DMS114 treated with DMSO at 0.1 percent for 48 hours (cell line): ENCODE measurements around the gene PGLYRP3.
"Not testable (repeated sequence)": the region's sequence is repeated elsewhere in the genome, so short reads cannot be mapped to it uniquely, and the experiment has no call there.

Experiments
- DNase-seq: peaks from one replicate; lab custom pipeline; 2025; ENCODE audit not compliant: unreplicated experiment; lab: John Stamatoyannopoulos, UW

Gene PGLYRP3

DNA sequence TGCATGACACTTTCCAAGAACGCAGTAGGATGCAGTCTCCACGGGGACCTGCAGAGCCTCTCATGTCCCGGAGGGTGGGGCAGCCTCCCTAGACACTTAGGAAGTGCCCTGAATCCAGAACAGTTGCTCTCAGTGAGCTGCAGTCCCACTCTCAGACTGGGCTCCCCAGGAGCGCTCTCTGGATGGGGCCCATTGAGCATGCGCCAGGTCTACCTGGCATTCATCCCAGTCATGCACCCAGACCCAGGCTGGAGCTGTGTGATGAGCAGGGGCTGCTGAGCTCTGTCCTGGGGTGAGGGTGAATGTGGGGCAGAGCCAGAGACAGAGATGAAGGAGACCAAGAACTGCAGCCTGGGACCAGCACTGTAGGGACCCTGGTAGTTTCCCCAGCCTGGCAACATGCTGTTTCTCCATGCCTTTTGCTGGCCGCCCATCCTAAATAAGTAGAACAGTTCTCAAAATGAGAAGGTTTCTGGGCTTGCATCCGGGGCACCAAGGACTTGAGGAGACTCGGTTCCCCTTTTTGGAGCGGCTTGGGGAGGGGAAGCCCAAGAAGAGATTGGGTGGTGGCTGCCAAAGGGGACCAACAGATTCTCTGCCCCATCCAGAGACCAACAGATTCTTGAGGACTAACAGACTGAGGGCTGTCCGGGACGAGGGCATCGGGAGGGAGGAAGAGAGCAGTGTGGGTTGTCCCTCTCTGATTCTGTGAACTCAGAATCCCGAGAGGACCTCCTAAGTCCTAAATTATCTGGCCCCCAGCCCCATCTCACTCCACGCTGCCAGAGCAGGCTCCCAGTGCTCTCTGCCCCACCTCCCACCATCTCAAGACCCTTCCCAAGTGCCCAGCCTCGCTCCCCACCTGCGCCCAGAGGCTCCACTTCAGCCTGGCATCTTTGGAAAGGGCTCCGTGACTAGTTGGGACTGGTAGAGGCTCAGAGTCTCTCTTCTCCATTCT, 36.9 kb upstream of the PGLYRP3 start:
- no peak for DNase-seq

DNA sequence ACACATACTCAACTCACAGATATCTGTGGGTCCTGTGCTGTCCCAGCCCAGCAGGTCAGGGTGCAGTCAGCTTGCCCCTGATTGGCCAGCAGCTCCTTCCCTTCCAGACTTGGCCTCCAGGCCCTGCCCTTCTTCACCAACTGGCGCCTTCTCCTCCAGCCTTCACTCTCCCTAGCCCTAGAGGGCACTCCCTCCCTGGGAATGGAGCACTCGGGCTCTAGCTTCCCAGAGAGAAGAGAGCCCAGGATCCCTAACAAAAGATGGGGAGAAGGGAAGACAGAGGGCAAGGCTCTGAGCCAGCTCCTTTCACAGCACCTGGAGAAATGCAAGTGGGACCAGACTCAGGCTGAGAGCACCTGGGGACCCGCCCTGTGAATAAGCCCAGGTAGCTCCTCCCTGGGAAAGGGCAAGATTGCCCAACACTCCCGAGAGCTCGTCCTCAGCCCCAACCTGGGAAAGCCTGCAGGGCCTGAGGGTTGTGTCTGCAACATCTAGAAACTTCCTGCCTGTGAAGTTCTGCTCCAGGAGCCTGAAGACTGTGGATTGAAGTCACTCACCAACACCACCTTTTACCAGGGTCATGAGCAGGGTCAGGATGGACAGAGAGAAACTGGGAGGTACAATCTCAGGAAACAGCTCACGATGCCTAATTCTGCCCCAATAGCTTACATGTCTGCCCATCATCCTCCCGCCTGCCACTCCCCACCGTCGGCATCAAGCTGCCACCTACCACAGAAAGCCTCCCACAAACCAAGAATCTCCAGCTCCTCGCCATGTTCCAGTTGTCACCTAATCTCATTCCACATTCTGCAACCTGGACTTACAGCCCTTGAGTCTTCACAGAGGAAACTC, 36.0 kb upstream of the PGLYRP3 start, which contains the start of gene PGLYRP4:
Gene PGLYRP4, minus strand, starts transcription at position 331 of the 852 bp plus-strand sequence. CDS start 909 bp downstream, outside the sequence.
- no peak for DNase-seq

DNA sequence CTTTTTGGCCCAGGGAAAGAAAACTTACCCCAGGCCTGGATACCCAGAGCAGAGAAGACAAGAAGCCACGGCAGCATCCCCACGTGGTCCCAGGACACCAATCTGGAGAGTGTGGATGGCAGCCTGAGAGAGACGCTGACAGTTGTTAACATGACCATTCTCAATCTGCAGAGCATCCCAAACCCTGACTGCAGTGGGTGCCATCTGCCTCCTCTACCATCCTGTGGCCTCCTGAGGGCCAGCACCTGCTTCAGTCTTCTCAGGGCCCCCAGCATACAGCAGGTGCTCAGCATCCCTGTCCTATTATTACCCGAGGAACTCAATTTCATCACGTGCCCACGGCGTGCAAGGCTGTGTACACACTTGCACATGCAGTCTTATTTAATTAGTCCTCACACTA, 35.1 kb upstream of the PGLYRP3 start:
- DNase-seq = no peak

GRCh38 chr1:153347049-153347448, 34.3 kb upstream of the PGLYRP3 start:
- not testable (repeated sequence) for DNase-seq

- no peak for DNase-seq
Observed at GRCh38 chr1:153346077-153346723, 33.4 kb upstream of the PGLYRP3 start.

DNA sequence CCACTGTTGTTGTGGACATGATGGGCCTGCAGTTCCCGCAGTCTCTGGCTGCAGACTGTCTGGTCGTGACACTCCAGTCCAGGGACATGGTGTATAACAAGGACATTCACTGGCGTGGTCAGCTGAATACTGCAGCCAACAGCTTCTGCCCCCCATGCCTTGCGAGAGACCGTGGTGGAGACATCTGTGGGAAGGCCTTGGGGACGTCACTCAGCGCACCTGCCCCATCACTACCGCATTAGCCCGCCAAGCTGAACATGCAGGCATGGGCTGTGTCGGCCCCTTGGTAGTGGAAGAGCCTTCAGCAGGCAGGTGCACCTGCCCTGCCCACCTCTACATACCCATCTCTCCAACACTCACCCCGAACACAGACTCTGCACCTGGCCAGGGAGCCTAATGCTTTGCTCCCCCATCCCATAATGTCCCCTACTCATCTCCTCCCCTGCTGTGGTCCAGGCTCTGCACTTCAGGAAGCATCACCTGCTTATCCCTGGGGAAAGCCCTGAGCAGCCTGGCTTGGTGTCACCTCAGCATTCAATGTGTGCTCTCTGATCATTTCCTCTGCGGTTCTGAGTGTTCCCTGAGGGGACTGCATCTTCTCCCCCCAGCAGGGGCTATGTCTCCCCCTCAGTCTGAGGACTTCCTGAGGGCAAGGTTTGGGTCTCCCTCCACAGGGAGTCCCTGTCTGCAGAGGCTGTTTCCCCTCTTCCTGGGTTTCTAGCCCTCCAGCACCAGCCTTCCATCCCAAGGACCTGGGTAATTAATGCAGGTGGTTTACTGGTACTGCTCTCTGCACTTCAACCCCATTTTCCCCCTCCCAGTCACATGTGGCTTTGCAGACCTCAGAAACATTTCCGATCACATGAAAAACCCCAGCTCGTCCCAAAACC, 32.7 kb upstream of the PGLYRP3 start:
- no peak for DNase-seq

GRCh38 chr1:153344718-153345025, 31.9 kb upstream of the PGLYRP3 start:
- no peak for DNase-seq

- no peak for DNase-seq
Observed at GRCh38 chr1:153343811-153344717, 31.3 kb upstream of the PGLYRP3 start.

GRCh38 chr1:153343040-153343681, 30.4 kb upstream of the PGLYRP3 start:
- DNase-seq = no peak

GRCh38 chr1:153342178-153342577, 29.4 kb upstream of the PGLYRP3 start:
- no peak for DNase-seq

GRCh38 chr1:153341431-153341934, 28.7 kb upstream of the PGLYRP3 start:
- DNase-seq = no peak

GRCh38 chr1:153340356-153340755, 27.6 kb upstream of the PGLYRP3 start:
- no peak for DNase-seq

DNA sequence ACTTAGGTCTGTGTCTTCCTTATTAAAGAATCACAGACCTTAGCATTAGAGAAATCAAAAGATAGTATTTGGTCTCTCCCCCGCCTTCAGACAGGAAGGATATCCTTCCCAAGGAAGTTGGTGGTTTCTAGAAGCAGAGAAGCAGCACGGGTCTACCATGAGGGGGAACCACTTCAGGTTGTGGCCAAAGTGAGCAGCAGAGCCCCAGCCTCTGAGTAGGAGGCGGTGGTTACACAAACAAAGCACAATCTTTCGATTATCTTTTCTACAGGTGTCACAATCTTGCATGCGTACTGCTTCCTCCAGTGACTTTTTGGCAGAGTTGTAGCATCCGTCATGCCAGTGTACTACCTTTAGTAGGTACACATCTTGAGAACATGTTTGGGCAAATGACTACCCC, 27.1 kb upstream of the PGLYRP3 start:
- DNase-seq = no peak

DNA sequence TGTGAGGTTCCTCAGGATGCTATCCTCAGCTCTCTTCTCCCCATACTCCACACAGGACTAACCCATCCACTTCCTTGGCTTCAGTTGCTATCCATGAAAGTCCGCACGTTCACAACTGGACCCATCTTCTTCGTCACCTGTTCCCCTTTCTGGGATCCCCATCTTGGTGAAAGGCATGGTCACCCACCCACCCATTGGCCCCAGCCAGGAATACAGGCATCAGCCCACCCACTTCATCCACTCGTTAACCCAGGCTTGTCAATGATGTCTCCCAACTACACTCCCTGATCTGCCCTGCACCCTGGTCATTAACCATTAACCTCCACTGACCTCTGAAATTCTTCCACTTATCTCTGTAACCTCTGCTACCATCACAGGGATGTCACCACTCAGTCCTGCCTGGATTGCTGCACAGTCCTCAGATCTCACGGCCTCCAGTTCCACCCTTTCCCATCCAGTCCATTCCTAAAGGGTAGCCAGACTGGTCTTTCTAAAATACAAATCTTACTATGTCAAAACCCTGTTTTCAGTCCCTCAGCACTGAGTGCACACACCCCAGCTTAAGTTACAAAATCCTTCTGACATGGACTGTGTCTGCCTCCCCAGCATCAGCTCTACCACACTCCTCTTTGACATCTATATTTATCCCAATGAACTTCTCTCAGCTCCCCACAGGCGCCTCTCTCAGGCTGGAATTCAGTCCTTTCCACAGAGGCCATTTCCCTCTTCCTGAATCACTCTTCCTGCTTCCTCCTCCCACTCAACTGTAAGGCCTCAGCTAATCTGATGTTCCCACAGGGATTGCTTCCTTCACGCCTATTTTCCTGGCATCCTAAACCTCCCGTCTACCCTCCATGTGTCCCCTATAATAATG, 25.5 kb upstream of the PGLYRP3 start:
- DNase-seq = no peak

GRCh38 chr1:153336650-153337049, 23.9 kb upstream of the PGLYRP3 start:
- DNase-seq = no peak

DNA sequence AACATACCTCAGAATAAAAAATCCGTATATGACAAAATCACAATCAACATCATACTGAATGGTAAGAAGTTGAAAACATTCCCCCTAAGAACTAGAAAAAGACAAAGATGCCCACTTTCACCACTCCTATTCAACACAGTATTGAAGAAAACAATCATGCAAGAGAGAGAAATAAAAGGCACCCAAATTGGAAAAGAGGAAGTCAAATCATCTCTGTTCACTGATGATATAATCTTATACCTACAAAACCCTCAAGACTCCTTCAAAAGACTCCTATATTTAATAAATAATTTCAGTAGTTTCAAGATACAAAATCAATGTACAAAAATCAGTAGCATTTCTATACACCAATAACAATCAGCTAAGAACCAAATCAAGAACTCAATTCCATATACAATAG, 21.1 kb upstream of the PGLYRP3 start:
- DNase-seq = no peak

DNA sequence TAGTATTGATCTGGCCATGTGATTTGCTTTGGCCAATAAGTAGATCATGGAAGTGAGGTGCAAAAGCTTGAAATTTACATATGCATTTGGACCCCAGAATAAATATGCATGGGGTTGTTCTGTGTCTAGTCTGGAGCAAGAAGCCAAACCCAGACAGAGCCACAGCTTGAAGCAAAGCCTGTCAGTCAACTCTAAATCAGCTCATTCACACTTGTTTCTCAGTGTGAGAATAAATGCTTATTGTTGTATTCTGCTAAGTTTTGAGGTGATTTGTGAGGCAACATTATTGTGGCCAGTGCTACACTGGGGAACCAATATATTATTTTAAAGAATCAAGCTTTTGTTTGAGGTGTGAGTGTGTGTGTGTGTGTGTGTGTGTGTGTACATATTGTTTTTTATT, 12.2 kb upstream of the PGLYRP3 start:
- no peak for DNase-seq

DNA sequence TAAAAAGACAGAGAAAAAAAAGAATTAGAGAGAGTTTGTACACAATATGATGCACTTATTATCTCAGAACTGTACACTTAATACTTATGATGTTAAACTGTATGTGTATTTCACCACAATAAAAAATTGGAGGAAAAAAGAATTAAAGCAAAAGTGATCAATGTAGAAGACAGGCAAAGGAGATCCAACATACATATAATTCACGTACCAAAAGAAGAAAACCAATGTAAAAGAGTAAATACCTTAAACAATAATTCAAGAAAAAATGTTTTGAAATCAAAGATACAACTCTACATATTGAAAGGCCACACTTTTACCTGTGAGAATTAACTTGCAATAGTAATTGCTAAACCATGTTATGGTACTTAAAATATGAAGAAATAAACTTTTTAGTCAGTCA, 9.8 kb upstream of the PGLYRP3 start:
- no peak for DNase-seq
